Fibroblast of mammary gland (primary cell): ENCODE results near the gene BPIFB6.
"Not testable (repeated sequence)": the region's sequence is repeated elsewhere in the genome, so short reads cannot be mapped to it uniquely, and the experiment has no call there.

Source experiments
- DNase-seq: peaks from one replicate; pipeline ENCODE4 v3.0.0-alpha.2; 2010; ENCODE audit warnings: low read depth
- H3K4me3 ChIP-seq: 2 replicates; pipeline ENCODE4 v1.5.1; 2011; ENCODE audit warnings: low read depth, mild to moderate bottlenecking, low read length, moderate library complexity; ENCODE audit not compliant: control insufficient read depth
- TF ChIP-seq, protein P1 (sequence below): conservative IDR thresholded peaks from 2 replicates; pipeline ENCODE4 v1.5.1; 2011; ENCODE audit warnings: low read depth, low read length, inconsistent platforms; ENCODE audit not compliant: control insufficient read depth, insufficient read depth

Gene BPIFB6

DNA sequence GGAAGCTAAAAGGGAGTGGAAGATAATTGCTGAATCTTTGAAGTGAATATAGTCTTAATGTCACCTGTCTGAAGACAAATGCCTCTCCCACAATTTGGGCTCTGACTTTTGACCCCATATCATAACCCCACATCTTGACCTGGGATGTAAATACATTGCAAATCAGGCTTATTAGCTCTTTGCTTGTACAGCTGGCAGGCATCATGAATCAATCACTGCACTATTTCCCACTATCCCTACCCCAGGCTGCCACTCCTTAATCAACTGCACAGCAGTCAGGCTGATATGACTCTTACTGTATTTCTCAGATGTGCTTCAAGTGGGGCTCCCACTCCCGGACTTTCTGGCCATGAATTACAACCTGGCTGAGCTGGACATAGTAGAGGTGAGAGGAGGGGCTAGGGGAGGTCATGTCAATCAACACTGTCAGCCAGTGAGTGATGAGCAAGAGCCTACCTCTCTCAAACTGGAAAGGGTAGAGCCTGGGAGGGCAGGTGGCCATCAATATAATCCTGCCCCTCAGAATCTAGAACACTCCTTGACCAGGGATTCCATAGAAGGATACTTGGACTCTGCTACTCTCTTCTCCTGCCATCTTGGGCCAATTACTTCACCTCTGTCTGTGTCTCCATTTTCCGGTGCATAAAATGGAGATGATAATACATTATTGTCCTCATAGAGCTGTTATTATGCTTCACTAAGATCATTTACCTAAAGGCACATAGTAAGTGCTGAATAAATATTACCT, 11.7 kb downstream of the BPIFB6 start:
- H3K4me3 ChIP-seq = no peak overlapping the region
- TF ChIP-seq, protein P1, sequence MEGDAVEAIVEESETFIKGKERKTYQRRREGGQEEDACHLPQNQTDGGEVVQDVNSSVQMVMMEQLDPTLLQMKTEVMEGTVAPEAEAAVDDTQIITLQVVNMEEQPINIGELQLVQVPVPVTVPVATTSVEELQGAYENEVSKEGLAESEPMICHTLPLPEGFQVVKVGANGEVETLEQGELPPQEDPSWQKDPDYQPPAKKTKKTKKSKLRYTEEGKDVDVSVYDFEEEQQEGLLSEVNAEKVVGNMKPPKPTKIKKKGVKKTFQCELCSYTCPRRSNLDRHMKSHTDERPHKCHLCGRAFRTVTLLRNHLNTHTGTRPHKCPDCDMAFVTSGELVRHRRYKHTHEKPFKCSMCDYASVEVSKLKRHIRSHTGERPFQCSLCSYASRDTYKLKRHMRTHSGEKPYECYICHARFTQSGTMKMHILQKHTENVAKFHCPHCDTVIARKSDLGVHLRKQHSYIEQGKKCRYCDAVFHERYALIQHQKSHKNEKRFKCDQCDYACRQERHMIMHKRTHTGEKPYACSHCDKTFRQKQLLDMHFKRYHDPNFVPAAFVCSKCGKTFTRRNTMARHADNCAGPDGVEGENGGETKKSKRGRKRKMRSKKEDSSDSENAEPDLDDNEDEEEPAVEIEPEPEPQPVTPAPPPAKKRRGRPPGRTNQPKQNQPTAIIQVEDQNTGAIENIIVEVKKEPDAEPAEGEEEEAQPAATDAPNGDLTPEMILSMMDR = no peak
- no peak for DNase-seq

DNA sequence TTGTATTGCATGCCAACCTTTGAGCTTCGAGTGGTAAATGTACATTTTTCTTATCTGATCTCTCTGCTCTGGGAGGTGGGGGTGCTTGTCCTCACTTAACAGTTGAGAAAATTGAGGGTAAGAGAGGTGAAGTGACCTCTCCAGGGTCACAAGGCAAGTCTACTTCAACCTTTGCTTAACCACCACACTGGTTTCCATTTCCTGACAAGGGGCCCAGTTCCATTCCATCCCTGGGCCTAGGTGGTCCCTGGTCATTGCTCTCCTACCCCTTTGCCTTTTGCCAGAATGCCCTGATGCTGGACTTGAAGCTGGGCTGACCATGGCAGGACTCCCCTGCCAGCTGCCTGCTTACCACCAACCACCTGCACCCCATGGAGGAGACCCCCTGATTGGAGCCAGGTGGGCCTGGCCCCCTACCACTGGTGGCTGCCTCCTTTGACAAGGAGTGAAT, 12.3 kb downstream of the BPIFB6 start:
- no peak for DNase-seq
- TF ChIP-seq, protein P1 = no peak
- no peak overlapping the region for H3K4me3 ChIP-seq

DNA sequence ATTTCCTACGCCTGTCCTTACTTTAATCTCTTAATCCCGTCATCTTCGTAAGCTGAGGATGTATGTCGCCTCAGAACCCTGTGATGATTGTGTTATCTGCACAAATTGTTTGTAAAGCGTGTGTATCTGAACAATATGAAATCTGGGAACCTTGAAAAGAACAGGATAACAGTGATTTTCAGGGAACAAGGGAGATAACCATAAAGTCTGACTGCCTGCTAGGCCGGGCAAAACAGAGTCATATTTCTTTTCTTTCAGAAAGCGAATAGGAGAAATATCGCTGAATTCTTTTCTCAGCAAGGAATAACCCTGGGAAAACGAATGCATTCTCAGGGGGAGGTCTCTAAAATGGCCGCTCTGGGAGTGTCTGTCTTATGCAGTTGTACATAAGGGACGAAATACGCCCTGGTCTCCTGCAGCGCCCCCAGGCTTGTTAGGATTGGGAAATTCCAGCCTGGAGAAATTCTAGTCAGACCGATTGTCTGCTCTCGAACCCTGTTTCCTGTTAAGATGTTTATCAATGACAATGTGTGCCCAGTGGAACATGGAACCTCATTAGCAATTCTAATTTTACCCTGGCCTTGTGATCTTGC, 13.8 kb downstream of the BPIFB6 start:
- not testable (repeated sequence) for DNase-seq, H3K4me3 ChIP-seq

DNA sequence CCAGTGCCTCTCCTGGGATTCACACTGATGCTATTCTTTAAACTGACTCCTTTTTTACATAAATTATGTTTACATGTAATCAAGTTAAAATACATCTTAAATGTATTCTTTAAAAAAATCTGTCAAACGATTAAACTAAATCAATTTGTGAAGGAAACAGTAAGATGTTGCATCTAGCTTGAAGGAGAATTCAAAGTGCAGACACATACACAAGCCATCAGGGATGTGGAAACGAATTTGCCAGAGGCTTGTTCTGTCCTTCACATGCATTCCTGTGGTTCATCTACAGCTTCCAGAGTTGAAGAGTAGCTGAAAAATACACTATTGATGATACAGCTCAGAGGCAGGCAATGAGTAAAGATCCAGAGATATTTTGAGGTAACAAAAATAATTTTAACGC, 15.0 kb downstream of the BPIFB6 start:
- TF ChIP-seq, protein P1 = no peak
- DNase-seq = no peak
- H3K4me3 ChIP-seq = no peak overlapping the region

DNA sequence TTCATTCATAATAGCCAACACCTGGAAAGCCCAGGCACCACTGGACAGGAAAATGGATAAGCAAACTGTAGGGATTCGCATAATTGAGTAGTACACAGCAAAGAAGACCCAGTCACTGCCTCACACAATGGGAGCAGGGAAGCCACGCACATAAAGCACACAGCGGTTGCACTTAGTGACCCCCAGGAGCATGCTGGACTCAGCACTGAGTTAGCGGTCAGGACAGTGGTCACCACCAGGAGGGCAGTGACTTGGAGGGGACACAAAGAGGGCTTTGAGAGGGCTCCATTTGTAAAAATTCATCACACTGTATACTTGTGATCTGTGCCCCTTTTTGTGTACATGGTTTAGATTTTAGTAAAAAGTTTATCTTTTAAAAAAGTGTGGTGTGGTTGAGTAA, 19.9 kb downstream of the BPIFB6 start:
- no peak overlapping the region for H3K4me3 ChIP-seq
- TF ChIP-seq, protein P1 = no peak
- no peak for DNase-seq

DNA sequence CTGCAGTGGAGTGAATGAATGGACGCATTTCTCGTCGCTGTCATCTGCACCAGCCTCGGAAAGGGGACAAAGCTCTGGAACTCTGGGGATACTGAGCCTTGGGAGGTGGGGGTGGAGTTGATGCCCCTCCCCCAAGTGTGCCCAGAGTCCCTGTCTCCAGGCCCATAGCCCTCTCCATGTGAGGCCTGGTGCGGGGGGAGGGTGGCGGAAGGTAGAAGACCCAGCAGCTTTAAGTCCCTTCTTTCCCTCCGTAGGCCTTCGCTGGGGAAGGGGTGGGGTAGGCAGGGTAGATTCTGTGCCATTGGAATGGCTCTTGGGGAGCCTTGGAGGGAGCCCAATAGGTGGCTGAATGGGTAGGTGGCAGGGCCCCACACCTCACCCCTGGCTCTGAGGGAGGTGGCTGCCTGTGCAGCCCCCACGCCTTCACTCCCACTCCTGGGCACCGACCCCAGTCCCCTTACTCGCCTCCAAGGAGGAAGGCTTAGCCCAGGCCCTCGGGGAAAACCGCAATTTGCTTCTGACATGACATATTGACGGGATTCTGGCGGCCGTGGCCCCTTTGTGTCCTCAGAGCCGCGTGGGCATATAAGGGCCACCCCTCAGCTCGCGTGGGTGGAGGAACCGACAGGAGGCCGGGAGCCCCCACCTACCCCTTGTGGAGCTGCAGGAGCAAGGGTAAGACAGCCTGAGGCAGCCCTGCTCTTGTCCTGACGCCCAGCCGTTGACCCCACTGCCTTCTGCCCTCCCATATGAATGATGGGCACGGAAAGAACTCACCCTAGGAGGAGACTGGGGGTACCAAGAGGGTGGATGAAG, 22.1 kb downstream of the BPIFB6 start, which contains the start of gene BPIFB3:
Gene BPIFB3 (plus strand): TSS at position 613 of the 816 bp plus-strand sequence. CDS start 1,533 bp downstream, outside the sequence.
- TF ChIP-seq, protein P1 = no peak
- H3K4me3 ChIP-seq = no peak within 1 kb of the TSS
- DNase-seq = no peak

DNA sequence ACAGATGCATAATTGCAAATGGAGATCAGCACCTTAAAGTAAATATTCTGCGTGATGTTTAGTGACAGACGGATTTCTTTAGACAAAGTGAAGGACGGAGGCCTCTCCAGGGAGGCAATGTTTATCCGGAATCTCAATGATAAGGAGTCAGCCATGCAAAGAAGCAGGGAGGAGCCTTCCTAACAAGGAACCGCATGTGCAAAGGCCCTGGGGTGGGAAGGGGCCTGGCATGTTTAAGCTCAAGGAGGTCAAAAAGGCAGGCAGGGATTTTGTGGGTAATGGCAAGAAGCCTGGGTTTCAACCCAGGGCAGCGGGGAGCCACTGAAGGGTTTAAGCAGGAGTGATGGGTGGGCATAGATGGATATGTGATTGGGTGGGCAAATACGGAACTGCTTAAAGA, 22.9 kb downstream of the BPIFB6 start:
- TF ChIP-seq, protein P1 = no peak
- H3K4me3 ChIP-seq = no peak overlapping the region
- no peak for DNase-seq
